ENCODE data around the gene ARHGAP18. TPM values are rescaled to one million over a fixed set of nuclear protein-coding genes. Genes with fewer than 3 reads are reported as not detected.

Gene ARHGAP18
- total and polyA plus RNA-seq, 10 of the 15 experiments (the other 5 are each of a cell fraction or from before 2014, with no cell fraction given): 18.2 to 52.2 (median 31.7) TPM

DNA sequence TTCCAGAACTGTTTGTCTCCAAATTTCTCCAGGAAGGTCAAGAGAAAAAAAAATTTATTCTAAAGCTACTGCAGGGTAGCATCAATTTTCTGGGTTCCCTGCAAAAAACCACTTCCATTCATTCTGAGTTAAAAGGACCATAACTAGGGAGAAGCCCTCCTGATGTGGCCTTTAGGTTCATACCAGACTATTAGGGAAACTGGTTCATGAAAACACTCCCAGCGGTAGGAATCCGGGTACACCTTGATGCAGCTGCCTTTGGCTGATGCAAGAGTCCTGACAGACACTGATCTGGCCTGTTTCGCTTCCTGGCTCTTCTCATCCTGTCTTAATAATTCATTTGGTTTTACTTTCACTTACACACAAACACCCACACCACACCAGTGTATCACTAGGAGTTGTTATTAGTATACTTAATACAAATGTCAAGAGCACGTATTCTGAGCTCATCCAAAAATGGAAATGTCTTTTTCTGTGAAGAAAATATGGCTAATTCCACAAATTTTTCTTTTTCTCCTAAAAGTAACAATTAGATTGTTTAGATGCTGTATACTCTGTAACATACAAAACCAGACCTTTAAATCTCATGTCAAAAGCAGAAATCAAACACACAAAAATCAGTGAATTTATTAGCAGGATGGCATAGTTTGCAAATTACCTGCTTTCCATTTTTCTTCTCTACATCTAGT is 38.4 kb upstream of the ARHGAP18 start (continued):
- TF ChIP-seq, protein P1, sequence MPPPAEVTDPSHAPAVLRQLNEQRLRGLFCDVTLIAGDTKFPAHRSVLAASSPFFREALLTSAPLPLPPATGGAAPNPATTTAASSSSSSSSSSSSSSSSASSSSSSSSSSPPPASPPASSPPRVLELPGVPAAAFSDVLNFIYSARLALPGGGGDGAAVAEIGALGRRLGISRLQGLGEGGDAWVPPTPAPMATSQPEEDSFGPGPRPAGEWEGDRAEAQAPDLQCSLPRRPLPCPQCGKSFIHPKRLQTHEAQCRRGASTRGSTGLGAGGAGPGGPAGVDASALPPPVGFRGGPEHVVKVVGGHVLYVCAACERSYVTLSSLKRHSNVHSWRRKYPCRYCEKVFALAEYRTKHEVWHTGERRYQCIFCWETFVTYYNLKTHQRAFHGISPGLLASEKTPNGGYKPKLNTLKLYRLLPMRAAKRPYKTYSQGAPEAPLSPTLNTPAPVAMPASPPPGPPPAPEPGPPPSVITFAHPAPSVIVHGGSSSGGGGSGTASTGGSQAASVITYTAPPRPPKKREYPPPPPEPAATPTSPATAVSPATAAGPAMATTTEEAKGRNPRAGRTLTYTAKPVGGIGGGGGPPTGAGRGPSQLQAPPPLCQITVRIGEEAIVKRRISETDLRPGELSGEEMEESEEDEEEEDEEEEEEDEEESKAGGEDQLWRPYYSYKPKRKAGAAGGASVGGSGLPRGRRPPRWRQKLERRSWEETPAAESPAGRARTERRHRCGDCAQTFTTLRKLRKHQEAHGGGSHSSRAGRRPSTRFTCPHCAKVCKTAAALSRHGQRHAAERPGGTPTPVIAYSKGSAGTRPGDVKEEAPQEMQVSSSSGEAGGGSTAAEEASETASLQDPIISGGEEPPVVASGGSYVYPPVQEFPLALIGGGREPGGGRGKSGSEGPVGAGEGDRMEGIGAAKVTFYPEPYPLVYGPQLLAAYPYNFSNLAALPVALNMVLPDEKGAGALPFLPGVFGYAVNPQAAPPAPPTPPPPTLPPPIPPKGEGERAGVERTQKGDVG (CRISPR knock-in tag; IDR thresholded peaks at IDR 0.05): no peak
- no peak for TF ChIP-seq FOXK2 (IDR thresholded peaks at IDR 0.05)
- TF ChIP-seq KLF5 (IDR thresholded peaks at IDR 0.05; ENCODE audit: partially characterized antibody): no peak
- no peak for TF ChIP-seq SIX5 (IDR thresholded peaks at IDR 0.05; ENCODE audit: low read depth, low read length, severe bottlenecking)
- TF ChIP-seq, protein P2, sequence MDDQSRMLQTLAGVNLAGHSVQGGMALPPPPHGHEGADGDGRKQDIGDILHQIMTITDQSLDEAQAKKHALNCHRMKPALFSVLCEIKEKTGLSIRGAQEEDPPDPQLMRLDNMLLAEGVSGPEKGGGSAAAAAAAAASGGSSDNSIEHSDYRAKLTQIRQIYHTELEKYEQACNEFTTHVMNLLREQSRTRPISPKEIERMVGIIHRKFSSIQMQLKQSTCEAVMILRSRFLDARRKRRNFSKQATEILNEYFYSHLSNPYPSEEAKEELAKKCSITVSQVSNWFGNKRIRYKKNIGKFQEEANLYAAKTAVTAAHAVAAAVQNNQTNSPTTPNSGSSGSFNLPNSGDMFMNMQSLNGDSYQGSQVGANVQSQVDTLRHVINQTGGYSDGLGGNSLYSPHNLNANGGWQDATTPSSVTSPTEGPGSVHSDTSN (IDR thresholded peaks at IDR 0.05; ENCODE audit: insufficient replicate concordance, low read depth, low read length): peak; percentile 48
- no peak for TF ChIP-seq TARDBP (IDR thresholded peaks at IDR 0.05; ENCODE audit: borderline replicate concordance)
- TF ChIP-seq POLR2AphosphoS5 (IDR thresholded peaks at IDR 0.05; ENCODE audit: low read length): peak; percentile 37; the same call in 1 of the 2 replicates
- TF ChIP-seq EZH2 (IDR thresholded peaks at IDR 0.05; ENCODE audit: borderline replicate concordance, control insufficient read depth, low read depth, low read length): no peak
- TF ChIP-seq ZZZ3 (IDR thresholded peaks at IDR 0.05; ENCODE audit: control insufficient read depth, insufficient read length, low read depth): no peak
- no peak for TF ChIP-seq KDM1A (IDR thresholded peaks at IDR 0.05; ENCODE audit: borderline replicate concordance)
- TF ChIP-seq CHD1 (IDR thresholded peaks at IDR 0.05; ENCODE audit: low read depth, low read length): no peak
- no peak for TF ChIP-seq NFXL1 (IDR thresholded peaks at IDR 0.05; ENCODE audit: borderline replicate concordance)
- TF ChIP-seq, protein P3, sequence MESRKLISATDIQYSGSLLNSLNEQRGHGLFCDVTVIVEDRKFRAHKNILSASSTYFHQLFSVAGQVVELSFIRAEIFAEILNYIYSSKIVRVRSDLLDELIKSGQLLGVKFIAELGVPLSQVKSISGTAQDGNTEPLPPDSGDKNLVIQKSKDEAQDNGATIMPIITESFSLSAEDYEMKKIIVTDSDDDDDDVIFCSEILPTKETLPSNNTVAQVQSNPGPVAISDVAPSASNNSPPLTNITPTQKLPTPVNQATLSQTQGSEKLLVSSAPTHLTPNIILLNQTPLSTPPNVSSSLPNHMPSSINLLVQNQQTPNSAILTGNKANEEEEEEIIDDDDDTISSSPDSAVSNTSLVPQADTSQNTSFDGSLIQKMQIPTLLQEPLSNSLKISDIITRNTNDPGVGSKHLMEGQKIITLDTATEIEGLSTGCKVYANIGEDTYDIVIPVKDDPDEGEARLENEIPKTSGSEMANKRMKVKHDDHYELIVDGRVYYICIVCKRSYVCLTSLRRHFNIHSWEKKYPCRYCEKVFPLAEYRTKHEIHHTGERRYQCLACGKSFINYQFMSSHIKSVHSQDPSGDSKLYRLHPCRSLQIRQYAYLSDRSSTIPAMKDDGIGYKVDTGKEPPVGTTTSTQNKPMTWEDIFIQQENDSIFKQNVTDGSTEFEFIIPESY (IDR thresholded peaks at IDR 0.05): no peak
- no peak for TF ChIP-seq CBX3 (IDR thresholded peaks at IDR 0.05; ENCODE audit: borderline replicate concordance, low read depth)
- no peak for TF ChIP-seq ZNF207 (IDR thresholded peaks at IDR 0.05; ENCODE audit: borderline replicate concordance)
- TF ChIP-seq SMAD5 (IDR thresholded peaks at IDR 0.05; ENCODE audit: low read depth): no peak
- TF ChIP-seq, protein P4, sequence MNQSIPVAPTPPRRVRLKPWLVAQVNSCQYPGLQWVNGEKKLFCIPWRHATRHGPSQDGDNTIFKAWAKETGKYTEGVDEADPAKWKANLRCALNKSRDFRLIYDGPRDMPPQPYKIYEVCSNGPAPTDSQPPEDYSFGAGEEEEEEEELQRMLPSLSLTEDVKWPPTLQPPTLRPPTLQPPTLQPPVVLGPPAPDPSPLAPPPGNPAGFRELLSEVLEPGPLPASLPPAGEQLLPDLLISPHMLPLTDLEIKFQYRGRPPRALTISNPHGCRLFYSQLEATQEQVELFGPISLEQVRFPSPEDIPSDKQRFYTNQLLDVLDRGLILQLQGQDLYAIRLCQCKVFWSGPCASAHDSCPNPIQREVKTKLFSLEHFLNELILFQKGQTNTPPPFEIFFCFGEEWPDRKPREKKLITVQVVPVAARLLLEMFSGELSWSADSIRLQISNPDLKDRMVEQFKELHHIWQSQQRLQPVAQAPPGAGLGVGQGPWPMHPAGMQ (IDR thresholded peaks at IDR 0.05; ENCODE audit: borderline replicate concordance): no peak
- TF ChIP-seq MTA2 (IDR thresholded peaks at IDR 0.05; ENCODE audit: low read depth): no peak
- TF ChIP-seq SREBF1 (IDR thresholded peaks at IDR 0.05; ENCODE audit: low read length): no peak
- TF ChIP-seq, protein P5, sequence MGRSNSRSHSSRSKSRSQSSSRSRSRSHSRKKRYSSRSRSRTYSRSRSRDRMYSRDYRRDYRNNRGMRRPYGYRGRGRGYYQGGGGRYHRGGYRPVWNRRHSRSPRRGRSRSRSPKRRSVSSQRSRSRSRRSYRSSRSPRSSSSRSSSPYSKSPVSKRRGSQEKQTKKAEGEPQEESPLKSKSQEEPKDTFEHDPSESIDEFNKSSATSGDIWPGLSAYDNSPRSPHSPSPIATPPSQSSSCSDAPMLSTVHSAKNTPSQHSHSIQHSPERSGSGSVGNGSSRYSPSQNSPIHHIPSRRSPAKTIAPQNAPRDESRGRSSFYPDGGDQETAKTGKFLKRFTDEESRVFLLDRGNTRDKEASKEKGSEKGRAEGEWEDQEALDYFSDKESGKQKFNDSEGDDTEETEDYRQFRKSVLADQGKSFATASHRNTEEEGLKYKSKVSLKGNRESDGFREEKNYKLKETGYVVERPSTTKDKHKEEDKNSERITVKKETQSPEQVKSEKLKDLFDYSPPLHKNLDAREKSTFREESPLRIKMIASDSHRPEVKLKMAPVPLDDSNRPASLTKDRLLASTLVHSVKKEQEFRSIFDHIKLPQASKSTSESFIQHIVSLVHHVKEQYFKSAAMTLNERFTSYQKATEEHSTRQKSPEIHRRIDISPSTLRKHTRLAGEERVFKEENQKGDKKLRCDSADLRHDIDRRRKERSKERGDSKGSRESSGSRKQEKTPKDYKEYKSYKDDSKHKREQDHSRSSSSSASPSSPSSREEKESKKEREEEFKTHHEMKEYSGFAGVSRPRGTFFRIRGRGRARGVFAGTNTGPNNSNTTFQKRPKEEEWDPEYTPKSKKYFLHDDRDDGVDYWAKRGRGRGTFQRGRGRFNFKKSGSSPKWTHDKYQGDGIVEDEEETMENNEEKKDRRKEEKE (IDR thresholded peaks at IDR 0.05): no peak

Measured in GM12878 (cell line).